Measurements from ENCODE around the gene GGA1.

GGA1 gene, protein sequence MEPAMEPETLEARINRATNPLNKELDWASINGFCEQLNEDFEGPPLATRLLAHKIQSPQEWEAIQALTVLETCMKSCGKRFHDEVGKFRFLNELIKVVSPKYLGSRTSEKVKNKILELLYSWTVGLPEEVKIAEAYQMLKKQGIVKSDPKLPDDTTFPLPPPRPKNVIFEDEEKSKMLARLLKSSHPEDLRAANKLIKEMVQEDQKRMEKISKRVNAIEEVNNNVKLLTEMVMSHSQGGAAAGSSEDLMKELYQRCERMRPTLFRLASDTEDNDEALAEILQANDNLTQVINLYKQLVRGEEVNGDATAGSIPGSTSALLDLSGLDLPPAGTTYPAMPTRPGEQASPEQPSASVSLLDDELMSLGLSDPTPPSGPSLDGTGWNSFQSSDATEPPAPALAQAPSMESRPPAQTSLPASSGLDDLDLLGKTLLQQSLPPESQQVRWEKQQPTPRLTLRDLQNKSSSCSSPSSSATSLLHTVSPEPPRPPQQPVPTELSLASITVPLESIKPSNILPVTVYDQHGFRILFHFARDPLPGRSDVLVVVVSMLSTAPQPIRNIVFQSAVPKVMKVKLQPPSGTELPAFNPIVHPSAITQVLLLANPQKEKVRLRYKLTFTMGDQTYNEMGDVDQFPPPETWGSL

DNA sequence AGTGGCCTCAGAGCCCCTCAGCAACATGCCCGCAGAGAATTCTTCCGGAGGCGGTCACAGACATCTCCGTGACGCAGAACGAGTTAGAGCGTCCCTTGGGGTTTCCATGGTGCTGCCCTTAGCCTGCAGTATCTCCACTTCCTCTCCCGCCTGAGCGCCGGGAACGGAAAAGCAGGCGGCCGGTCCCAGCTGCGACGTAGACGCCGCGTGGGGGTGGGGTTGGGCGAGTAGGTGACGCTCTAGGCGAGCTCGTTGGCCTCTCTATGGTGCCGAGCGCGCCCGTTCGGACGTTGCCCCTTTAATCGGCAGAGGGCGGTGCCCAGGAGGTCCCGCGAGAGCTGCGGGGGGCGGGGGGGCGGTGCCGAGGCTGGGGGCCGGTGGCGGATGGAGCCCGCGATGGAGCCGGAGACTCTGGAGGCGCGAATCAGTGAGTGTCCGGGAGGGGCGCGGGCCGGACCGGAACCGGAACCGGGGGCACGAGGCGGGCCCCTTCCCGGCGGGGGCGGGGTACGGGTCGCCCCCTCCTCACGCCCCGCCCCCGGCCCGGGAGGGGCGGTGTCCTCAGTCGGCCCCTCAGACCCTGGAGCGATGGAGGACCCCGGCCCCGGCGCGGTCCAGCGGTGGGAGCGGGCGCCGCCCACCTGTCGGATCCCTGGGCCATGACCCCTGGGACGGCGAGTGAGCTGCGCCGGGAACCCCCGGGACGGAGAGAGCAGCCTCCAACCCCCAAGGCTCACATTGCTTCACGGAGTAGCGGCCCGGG, at the start of gene GGA1:
Gene GGA1, plus strand, starts transcription at position 358 of the 763 bp plus-strand sequence. Its CDS starts 27 bp downstream, at position 385.
- peak; percentile 92 for DNase-seq (ENCODE audit: low read depth)

DNA sequence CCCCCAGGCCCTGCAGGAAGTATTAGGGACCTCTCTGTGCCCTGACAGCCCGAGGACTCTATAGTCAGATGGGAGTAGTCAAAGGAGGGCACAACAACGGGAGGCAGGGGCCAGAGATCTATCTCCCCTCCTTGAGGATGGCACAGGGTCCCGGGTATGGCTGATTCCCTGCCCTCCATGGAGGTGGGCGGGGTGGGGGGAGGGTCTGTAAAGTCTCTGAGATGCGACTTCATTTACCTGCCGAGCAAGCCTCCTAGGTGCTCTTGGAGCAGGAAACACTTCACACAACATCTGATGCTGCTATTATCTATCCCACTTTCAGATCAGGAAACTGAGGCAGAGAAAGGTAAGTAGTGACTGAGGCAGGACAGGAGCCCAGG, 49.1 kb upstream of the GGA1 start:
- DNase-seq (ENCODE audit: low read depth) = no peak

DNA sequence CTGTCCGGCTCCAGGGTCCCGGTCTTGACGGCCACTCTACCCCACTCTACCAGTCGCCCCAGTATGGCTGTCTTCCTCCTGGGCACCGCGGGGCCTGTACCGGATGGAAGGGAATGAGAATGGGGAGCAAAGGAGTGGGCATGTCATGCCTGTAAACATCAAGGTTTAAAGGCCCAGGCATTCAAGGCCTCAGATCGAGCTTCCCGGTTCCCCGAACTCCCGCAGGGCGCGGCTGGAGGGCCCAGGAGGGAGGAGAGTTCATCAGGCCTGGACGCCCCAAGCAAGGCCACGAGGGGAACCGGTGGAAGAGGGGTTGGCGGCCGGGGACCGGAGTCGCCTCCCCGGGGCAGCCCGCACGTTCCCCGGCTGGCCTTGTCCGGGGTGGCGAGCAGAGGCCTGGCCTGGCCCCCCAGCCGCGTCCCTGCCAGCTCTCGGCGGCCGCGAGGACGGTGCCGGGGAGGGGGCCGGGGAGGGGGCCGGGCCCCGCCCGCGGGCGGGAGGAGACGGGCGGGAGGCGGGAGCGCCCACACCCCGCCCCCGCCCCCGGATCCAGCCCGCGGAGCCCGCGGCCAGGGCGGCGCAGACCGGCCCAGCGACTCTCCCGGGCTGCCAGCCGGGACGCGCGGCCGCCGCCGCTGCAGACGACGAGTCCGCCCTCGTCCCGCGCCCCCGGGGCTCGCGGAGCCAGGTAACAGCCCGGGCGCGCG, 48.6 kb upstream of the GGA1 start, which contains the start of gene CDC42EP1:
Gene CDC42EP1, plus strand, starts transcription at position 580 of the 707 bp plus-strand sequence. CDS start 5,870 bp downstream, outside the sequence.
- no peak for DNase-seq (ENCODE audit: low read depth)

DNA sequence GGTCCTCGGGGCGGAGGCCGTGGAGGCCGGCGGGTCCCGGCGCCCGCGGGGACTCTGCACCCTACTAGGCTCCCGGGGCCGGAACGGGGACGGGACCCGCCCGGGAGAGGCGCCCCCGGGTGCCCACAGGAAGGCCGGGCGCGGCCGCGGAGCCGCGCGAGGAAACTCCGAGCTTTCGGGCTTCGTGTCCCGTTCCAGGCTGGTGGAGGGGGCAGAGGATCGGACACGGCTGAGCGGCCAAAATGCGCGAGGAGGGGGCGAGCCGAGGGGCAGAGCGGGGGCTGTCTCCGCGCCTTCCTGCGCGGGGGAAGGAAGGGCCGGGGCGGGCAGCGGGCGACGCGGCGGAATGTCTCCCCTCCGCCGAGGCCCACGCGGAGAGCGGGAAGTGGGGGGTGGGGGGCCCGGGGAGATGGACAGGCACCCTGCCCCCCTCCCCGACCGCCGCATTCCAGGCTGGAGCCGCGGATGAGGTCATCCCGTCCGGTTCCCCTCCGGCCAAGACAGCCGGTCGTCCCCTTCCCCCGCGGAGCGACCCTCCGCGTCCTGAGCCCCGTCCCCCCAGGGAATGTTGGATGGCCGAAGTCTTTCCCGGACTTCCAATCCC, 47.9 kb upstream of the GGA1 start:
- DNase-seq (ENCODE audit: low read depth) = no peak

DNA sequence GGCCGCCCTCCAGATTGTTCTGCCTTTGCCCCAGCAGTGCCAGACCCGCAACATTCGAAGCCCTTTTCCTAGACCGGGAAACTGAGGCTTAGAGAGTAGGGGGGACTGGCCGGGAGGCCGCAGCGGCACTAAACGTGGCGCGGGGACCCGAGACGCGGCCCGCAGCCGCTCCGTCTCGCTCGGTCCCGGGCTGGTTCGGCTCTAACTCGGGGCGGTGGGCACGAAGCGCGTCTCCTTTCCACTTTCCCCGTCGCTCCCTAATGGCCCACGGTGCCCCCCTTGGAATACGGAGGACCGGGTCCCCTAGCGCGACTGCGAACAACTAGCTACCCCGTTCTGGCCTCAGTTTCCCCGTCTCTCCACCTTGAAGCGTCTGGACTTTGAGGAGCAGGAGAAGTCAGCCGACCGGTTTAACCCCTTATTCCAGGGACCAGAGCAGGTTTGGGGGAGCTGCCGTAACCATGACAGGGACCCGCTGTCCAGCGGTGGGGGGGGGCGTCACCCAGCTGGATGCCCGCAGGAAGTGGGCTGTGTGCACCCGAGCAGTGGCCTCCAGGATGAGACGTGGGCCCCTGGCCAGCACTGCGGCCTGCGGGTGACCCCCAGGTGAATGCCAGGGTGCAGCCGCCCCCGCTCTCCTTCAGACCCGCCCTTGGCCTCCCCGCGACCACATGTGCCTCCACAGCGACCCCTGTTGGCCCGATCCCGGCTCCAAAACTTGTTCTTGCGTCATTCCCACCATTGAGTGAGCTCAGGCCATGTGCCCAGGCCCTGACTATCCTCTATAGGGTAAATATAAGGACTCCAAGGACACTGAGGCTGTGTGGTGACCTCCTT, 47.2 kb upstream of the GGA1 start:
- no peak for DNase-seq (ENCODE audit: low read depth)

DNA sequence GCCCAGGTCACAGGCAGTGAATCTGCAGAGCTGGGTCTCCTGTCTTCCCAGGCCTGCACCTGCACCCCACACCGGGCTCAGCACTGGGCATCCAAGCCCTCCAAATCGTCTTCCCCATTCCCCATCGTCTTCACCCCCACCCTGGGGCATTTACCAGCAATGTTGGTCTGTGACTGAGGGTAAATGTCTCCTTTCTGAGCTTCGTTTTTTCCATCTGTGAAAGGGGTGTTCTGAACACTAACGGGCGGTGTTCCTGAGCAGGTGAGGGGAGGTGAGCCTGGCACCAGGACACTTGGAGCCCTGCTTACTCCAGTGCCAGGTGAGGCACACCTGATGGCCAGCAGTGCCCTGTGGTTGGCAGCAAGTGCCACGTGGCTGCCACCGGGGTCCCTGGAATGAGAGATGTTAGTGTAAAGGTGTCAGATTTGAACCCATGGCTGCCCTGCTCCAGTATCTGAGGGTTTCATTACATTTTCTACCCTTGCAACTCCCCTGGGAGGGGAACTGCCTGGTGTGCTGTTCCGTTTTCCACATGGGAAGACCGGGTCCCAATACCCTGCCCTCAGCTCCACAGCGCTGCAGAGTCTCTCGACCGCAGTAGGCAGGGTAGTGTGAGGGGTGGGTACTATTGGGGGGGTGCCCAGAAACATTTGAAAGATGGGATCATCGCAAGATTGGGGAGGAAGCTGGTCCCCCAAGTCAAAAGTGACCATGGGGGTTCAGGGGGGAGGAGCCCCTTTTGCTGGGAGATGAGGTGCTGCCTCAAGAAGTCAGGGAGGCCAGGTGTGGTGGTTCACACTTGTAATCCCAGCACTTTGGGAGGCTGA, 46.4 kb upstream of the GGA1 start:
- DNase-seq (ENCODE audit: low read depth) = no peak

DNA sequence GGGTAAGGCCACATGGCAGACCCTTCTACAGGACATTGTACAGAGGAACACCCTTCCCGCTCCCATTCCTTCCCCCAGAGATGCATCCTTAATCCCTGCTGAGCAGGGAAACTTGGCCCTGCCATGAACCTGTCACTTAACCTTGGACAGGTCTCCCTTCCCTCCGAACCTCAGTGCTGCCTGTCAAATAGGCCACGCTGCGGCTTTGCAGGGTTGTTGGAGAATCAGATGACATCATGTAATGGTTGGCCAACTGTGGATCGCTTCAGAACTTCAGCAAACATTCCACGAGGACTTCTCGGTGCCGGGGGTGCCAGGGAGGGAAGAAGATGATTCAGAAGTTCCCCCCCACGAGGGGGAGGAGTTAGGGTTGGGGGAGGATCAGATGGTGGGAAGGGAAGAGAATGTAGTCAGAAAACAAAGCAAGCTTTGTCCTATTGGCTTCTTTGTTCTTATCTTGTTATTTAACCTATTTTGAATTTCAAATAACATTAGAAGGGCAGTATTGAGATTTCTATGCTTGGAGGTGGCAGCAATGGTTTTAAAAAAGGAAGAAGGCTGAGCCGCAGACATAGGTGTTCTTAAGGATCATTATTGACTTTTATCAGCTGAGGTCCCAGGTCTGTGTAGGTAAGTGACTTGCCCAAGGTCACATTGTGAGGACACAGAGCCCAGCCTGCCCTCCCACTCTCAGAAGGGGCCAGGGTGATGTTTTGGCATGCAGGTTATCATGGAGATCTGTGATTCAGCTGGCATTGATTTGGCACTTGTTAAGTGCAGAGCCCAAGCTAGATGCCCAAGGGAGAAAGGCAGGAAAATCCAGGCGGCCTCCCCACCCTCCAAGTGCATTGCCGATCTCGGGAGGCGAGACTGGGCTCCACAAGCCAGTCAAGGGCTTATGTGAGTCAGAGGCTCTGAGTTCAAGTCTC, 45.2 kb upstream of the GGA1 start:
- no peak for DNase-seq (ENCODE audit: low read depth)

DNA sequence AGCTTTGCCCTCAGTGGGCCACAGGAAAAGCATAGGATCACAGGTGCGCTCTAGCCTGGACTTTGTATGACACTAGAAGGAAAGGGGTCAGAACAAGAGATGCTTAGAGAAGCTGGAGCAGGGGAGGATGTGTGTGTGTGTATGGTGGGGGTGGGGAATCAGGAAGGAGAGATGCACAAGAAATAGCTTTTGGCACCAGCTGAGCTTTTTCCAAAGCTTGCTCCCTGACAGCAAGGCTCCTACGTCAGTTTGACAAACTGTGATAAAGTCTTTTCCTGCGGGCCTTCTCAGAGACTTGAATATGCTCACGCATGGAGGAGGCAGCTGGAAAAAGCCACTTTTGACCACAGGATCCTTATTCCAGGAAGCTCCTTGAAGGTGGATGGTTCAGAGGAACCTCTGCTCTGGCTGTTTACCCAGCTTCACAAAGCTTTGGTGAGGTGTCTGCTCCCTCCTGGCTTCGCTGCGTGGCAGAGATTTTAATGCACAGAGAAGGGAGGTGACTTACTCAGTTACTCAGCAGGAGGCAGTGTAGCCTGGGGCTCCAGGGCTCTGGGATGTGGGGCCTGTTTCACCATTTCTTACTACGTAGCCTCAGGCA, 44.4 kb upstream of the GGA1 start:
- DNase-seq (ENCODE audit: low read depth) = no peak

DNA sequence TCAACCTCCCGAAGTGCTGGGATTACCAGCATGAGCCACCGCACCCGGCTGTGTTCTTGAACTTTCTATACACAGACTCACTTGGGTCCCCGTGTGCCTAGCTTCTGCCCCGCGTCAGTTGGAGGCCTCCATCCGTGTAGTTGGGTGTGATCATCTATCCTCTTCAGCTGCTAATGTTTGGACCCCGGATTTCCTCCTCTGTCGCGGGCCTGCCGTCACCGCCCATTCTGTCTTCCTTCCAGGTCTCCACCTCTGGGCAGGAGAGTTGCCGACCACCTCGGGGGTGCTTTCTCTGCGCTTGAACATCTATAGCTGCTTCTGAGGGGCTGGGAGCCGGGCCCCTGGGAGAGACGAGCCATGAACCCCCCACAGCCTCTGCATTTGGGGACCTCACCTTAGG, 42.8 kb upstream of the GGA1 start:
- DNase-seq (ENCODE audit: low read depth) = no peak

DNA sequence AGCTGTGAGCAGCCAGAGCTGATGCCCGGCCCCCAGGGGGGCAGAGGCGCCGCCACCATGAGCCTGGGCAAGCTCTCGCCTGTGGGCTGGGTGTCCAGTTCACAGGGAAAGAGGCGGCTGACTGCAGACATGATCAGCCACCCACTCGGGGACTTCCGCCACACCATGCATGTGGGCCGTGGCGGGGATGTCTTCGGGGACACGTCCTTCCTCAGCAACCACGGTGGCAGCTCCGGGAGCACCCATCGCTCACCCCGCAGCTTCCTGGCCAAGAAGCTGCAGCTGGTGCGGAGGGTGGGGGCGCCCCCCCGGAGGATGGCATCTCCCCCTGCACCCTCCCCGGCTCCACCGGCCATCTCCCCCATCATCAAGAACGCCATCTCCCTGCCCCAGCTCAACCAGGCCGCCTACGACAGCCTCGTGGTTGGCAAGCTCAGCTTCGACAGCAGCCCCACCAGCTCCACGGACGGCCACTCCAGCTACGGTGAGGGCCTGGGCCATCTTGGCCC, 42.3 kb upstream of the GGA1 start:
- no peak for DNase-seq (ENCODE audit: low read depth)

DNA sequence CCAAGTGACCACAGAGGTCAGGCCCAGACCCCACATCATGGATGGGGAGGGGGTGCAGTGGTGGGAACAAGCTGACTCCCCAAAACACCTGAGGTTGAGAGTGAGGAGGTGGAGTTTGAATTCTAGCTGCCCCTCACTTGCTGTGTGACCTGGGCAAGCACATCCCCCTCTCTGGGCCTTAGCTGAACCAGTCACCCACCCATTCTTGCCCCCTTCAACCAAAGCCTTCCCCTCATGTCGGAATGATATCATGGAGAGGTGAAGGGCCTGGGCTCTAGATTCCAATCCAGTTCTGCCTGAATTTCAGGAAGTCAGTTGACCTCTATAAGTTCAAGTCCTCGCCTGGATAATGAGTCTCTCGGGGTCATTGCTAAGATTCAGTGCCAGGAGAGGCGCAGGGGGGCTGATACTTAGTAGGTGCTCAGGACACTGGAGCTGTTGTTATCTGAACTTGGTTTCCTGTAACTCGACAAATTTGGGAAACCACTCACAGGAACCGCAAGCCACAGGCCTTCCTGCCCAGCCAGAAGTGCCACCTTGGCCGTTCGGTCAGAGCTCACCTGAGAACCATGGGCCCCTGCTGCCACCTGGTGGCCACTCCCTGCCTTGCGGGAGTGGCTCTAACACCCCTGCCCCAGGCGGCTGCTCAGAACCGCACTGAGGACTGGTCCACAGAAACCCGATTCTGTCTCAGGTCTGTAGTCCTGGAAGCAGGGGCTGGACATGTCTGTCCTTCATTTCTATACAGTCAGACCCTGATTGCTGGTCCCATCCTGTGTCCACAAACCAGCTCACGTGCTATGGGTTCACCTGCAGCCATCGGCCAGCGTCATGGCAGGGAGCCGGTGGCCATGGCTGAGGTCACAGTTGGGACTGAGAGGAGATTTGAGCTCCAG, 41.5 kb upstream of the GGA1 start:
- DNase-seq (ENCODE audit: low read depth) = peak; percentile 58

DNA sequence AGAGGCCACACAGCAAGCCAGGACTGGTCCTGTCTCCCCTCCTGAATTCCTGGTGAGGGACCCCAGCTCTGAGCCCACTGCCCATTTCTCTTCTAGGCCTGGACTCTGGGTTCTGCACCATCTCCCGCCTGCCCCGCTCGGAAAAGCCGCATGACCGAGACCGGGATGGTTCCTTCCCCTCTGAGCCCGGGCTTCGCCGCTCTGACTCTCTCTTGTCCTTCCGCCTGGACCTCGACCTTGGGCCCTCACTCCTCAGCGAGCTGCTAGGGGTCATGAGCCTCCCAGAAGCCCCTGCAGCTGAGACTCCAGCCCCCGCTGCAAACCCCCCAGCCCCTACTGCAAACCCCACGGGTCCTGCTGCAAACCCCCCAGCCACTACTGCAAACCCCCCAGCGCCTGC, 40.6 kb upstream of the GGA1 start:
- DNase-seq (ENCODE audit: low read depth) = no peak

DNA sequence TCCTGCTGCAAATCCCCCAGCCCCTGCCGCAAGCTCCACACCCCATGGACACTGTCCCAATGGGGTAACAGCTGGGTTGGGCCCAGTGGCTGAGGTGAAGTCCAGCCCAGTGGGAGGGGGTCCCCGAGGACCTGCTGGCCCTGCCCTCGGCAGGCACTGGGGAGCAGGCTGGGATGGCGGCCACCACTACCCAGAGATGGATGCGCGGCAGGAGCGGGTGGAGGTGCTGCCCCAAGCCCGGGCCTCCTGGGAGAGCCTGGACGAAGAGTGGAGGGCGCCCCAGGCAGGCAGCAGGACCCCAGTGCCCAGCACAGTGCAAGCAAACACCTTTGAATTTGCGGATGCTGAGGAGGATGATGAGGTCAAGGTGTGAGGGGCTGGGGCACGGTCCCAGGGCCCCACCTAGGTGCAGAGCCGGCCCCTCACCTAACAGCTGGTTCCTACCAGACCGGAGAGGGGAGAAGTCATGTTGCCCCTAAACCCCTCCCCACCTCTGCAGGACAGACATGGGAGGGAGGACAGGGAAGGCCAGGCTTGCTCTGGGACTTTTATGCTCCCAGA, 40.1 kb upstream of the GGA1 start:
- no peak for DNase-seq (ENCODE audit: low read depth)

DNA sequence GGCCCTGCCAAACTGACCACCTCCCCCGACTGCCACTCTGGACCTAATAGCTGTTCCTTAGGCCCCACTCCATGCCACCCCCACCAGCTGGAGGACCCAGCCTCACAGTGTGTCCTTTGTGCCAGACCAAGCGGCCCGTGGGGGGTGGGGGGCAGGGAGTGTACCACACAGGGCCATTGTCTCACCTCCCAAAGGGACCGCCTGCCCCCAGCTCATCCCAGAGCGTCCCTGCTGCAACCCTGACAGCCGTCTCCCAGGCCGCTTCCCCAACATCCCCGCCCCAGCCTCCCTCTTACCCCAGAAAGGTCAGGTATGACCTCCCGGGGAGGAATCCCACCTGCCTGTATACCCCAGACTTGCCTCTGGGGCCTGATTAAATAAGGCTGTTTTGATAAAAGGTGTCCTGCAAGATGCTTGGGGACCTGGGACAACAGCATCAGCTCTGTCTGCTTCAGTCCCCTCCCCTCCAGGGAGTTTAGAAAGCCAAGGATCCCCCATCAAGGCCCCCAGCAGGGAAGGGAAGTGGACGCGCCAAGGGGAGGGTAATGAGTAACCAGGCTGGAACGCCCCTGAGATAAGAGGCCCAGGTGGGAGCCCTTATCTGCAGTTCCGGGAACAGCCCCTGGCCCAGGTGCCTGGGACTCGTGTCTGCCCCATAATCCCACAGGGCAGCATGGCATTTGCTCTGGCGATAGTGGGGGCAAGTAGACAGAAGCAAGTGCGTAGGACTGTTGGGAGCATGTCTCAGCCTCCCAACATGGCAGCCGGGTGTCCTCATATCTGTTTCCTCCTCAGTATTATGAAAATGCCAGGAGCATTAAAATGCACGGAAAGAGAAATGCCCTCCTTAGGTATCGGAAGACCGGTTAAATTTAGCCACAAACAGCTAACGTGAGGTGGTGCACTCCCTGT, 39.4 kb upstream of the GGA1 start:
- DNase-seq (ENCODE audit: low read depth) = no peak

DNA sequence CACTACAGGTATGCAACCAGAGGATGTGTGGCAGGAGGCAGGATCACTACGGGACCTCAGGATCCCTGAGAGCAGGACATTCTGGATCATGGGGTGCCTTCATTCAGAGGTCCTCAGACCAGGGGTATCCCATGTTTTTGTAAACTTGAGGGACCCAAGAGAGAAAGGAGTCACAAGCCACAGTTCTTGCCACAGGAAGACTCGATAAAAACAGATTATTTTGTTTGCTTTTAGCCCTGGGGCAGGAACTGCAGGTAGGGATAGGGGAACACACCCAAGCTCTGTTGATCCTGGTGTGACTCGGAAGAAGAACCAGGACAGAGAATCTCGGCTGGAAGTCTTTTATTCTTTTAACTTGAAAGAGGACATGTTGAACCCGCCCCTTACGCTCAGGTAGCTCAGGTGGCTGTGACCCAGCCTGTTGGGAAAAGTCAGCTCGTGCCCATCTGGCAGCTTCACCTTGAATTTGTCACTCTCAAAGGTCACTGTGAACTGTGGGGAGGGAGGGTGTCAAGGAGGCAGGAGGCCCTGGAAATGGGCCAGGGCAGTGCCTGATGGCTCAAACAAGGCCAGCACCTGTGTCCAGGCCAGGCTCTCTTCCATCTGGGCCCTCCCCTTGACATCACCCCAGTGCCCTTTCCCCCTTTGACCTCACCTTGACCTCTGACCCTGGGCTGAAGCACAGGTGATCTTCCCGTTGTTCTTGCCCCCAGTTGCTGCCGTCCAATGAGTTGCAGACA, 38.5 kb upstream of the GGA1 start:
- no peak for DNase-seq (ENCODE audit: low read depth)
